ENCODE data around the gene RAI1. TPM values are rescaled to one million over a fixed set of nuclear protein-coding genes. Genes with fewer than 3 reads are reported as not detected.

Gene RAI1
- polyA plus RNA-seq, 2 of the 4 experiments (the other 2 are of a cell fraction): 3.5 to 23.8 TPM

DNA sequence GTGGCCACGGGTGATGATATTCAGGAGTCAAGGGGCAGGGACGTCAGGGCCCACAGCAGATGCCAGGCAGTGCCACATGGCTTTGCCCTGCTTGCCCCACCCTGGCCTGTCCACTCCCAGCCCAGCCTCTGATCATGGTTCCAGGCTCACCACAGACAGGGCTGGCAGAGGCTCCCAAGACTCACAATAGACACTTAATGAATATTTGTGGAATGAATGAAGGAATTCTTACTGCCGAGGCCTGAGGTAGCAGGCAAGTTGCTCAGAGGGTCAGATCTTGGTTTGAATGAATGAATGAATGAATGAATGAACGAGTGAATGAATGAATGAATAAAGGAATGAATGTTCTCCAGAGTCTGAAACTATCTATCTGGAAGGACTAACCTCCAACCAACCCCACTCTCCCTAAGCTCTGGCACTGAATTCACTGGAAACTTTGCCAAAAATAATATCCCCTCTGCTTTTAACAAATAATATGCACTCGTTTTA is 60.9 kb downstream of the RAI1 start:
- Histone ChIP-seq H3K27ac (peak overlapping the region in 1 of 2 experiments; percentile 97; a peak in 3 of 6 replicates), H3K4me3 (no peak overlapping the region), H3K4me2 (0 out of 3 replicates have a peak overlapping the region, but pooled peaks have one; percentile 0), H3K9me3 (no peaks in the 10 kb centered on the region), H3K4me1 (peaks cover 65% of the 10 kb centered on the region)
- FAIRE-seq (no peak), DNase-seq (ENCODE audit: low read depth in 1 of 2, low spot score in 1 of 2) (no peak), ATAC-seq (no peak)
- 53% methylated on average over 5 of the region's 5 CpGs for WGBS (ENCODE audit: missing lambda C conversion rate)
- ChIA-PET CTCF (interaction anchor here (1.0 to 1.9 kb wide), 2 partner anchors 13 to 106 kb away, joined by 3 to 4 read pairs; no protein-coding TSS in a partner anchor), POLR2A (no interaction called here)
- TF ChIP-seq FOSB (CRISPR knock-in tag; IDR thresholded peaks at IDR 0.05): no peak
- no peak for TF ChIP-seq FOSL2 (IDR thresholded peaks at IDR 0.05)
- no peak for TF ChIP-seq FOSL2 (CRISPR knock-in tag; IDR thresholded peaks at IDR 0.05)
- TF ChIP-seq POLR2AphosphoS2 (conservative IDR thresholded peaks at IDR 0.05; ENCODE audit: low read length): no peak
- no peak for TF ChIP-seq HOXB5 (CRISPR knock-in tag; IDR thresholded peaks at IDR 0.05)
- no peak for TF ChIP-seq ESRRA (IDR thresholded peaks at IDR 0.05; ENCODE audit: borderline replicate concordance, low read length)
- TF ChIP-seq, protein P1, sequence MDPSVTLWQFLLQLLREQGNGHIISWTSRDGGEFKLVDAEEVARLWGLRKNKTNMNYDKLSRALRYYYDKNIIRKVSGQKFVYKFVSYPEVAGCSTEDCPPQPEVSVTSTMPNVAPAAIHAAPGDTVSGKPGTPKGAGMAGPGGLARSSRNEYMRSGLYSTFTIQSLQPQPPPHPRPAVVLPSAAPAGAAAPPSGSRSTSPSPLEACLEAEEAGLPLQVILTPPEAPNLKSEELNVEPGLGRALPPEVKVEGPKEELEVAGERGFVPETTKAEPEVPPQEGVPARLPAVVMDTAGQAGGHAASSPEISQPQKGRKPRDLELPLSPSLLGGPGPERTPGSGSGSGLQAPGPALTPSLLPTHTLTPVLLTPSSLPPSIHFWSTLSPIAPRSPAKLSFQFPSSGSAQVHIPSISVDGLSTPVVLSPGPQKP (IDR thresholded peaks at IDR 0.05; ENCODE audit: low read depth, low read length): no peak
- no peak for TF ChIP-seq SMC3 (IDR thresholded peaks at IDR 0.05)
- no peak for TF ChIP-seq TFCP2L1 (CRISPR knock-in tag; IDR thresholded peaks at IDR 0.05)
- TF ChIP-seq RAD21 (conservative IDR thresholded peaks at IDR 0.05 in 1 of 2, IDR thresholded peaks at IDR 0.05 in 1 of 2): no peak
- TF ChIP-seq, protein P2, sequence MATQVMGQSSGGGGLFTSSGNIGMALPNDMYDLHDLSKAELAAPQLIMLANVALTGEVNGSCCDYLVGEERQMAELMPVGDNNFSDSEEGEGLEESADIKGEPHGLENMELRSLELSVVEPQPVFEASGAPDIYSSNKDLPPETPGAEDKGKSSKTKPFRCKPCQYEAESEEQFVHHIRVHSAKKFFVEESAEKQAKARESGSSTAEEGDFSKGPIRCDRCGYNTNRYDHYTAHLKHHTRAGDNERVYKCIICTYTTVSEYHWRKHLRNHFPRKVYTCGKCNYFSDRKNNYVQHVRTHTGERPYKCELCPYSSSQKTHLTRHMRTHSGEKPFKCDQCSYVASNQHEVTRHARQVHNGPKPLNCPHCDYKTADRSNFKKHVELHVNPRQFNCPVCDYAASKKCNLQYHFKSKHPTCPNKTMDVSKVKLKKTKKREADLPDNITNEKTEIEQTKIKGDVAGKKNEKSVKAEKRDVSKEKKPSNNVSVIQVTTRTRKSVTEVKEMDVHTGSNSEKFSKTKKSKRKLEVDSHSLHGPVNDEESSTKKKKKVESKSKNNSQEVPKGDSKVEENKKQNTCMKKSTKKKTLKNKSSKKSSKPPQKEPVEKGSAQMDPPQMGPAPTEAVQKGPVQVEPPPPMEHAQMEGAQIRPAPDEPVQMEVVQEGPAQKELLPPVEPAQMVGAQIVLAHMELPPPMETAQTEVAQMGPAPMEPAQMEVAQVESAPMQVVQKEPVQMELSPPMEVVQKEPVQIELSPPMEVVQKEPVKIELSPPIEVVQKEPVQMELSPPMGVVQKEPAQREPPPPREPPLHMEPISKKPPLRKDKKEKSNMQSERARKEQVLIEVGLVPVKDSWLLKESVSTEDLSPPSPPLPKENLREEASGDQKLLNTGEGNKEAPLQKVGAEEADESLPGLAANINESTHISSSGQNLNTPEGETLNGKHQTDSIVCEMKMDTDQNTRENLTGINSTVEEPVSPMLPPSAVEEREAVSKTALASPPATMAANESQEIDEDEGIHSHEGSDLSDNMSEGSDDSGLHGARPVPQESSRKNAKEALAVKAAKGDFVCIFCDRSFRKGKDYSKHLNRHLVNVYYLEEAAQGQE (IDR thresholded peaks at IDR 0.05): no peak
- TF ChIP-seq BHLHE40 (IDR thresholded peaks at IDR 0.05; ENCODE audit: low read depth, low read length): no peak
- TF ChIP-seq MYC (IDR thresholded peaks at IDR 0.05; ENCODE audit: borderline replicate concordance, low read length): no peak
- TF ChIP-seq RCOR1 (IDR thresholded peaks at IDR 0.05; ENCODE audit: low read depth, low read length): no peak
- TF ChIP-seq ZSCAN20 (CRISPR knock-in tag; IDR thresholded peaks at IDR 0.05): no peak
- TF ChIP-seq, protein P3, sequence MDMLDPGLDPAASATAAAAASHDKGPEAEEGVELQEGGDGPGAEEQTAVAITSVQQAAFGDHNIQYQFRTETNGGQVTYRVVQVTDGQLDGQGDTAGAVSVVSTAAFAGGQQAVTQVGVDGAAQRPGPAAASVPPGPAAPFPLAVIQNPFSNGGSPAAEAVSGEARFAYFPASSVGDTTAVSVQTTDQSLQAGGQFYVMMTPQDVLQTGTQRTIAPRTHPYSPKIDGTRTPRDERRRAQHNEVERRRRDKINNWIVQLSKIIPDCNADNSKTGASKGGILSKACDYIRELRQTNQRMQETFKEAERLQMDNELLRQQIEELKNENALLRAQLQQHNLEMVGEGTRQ (IDR thresholded peaks at IDR 0.05): no peak
- TF ChIP-seq EHMT2 (IDR thresholded peaks at IDR 0.05; ENCODE audit: low read depth): no peak
- no peak for TF ChIP-seq CBX8 (IDR thresholded peaks at IDR 0.05)
- TF ChIP-seq RFX5 (IDR thresholded peaks at IDR 0.05): no peak
- no peak for TF ChIP-seq POLR2A (IDR thresholded peaks at IDR 0.05; ENCODE audit: low read length)
- no peak for TF ChIP-seq KDM5A (IDR thresholded peaks at IDR 0.05)

DNA sequence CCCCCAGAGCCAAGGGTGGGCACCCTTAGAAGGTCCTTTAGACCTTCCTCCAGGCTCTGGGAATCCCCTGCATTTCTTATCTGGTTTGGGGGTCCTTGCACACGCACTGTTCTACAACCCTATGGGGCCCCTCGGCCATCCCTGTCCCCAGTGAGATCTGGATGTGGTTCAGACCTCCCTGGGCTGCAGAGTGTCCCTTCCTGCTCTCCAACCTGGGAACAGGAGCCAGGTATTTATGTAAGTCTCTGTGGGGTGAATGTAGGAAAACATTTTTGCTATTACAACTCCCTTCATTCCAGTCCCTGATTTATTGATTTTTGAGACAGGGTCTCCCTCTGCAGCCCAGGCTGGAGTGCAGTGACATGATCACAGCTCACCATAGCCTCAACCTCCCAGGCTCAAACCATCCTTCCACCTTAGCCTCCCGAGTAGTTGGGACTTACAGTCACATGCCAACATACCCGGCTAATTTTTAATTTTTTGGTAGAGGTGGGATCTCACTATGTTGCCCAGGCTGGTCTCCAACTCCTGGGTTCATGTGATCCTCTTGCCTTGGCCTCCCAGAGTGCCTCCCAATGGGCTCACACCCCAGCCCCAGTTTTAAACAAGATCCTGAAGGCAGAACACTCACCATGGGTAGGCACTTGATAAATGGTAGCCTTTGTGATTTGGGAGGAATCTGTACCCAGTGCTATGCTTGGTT is 61.6 kb downstream of the RAI1 start:
- POLR2A ChIA-PET: no interaction called here
- H3K9me3 ChIP-seq: no peaks in the 10 kb centered on the region
- no peak overlapping the region for H3K4me3 ChIP-seq
- H3K27ac ChIP-seq: peak overlapping the region in 1 of 2 experiments; percentile 97; a peak in 2 of 6 replicates
- 84% methylated on average over 4 of the region's 4 CpGs for WGBS (ENCODE audit: missing lambda C conversion rate)
- no peak overlapping the region for H3K4me2 ChIP-seq
- FAIRE-seq (no peak), ATAC-seq (no peak), DNase-seq (ENCODE audit: low read depth in 1 of 2, low spot score in 1 of 2) (no peak)
- CTCF ChIA-PET: interaction anchor here (1.8 to 1.9 kb wide), 2 partner anchors 12 to 69 kb away, joined by 4 read pairs; no protein-coding TSS in a partner anchor
- peaks cover 59% of the 10 kb centered on the region for H3K4me1 ChIP-seq
- TF ChIP-seq, protein P4, sequence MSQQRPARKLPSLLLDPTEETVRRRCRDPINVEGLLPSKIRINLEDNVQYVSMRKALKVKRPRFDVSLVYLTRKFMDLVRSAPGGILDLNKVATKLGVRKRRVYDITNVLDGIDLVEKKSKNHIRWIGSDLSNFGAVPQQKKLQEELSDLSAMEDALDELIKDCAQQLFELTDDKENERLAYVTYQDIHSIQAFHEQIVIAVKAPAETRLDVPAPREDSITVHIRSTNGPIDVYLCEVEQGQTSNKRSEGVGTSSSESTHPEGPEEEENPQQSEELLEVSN (IDR thresholded peaks at IDR 0.05; ENCODE audit: borderline replicate concordance, low read depth): no peak
- TF ChIP-seq JUN (IDR thresholded peaks at IDR 0.05) (no peak), MYC (IDR thresholded peaks at IDR 0.05; ENCODE audit: borderline replicate concordance, low read length) (no peak), FOXS1 (CRISPR knock-in tag; IDR thresholded peaks at IDR 0.05) (no peak), SMC3 (IDR thresholded peaks at IDR 0.05) (no peak)
- TF ChIP-seq, protein P5, sequence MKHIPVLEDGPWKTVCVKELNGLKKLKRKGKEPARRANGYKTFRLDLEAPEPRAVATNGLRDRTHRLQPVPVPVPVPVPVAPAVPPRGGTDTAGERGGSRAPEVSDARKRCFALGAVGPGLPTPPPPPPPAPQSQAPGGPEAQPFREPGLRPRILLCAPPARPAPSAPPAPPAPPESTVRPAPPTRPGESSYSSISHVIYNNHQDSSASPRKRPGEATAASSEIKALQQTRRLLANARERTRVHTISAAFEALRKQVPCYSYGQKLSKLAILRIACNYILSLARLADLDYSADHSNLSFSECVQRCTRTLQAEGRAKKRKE (CRISPR knock-in tag; IDR thresholded peaks at IDR 0.05; ENCODE audit: low read depth): no peak
- TF ChIP-seq, protein P2 (IDR thresholded peaks at IDR 0.05): no peak

All from A549 (cell line).